GM19023 (cell line): ENCODE measurements around the gene NPHP4.
"Not testable (repeated sequence)": the region's sequence is repeated elsewhere in the genome, so short reads cannot be mapped to it uniquely, and the experiment has no call there.

Source experiments
- ATAC-seq: cut with Tn5 transposase; IDR thresholded peaks from one replicate; pipeline ENCODE4 v1.9.1; 2021; ENCODE audit warnings: mild to moderate bottlenecking, moderate library complexity; ENCODE audit not compliant: unreplicated experiment

The NPHP4 gene

GRCh38 chr1:5936621-5937372 is 55.4 kb downstream of the NPHP4 start:
- ATAC-seq, result no peak

GRCh38 chr1:5936126-5936525 is 56.1 kb downstream of the NPHP4 start:
- ATAC-seq, result no peak

- no peak for ATAC-seq
Measured at GRCh38 chr1:5935026-5935425, 57.2 kb downstream of the NPHP4 start.

GRCh38 chr1:5934058-5934884 is 58.0 kb downstream of the NPHP4 start:
- no peak for ATAC-seq

GRCh38 chr1:5933676-5934057 is 58.6 kb downstream of the NPHP4 start:
- no peak for ATAC-seq

GRCh38 chr1:5933050-5933449 is 59.2 kb downstream of the NPHP4 start:
- no peak for ATAC-seq

GRCh38 chr1:5928714-5929400 is 63.4 kb downstream of the NPHP4 start:
- no peak for ATAC-seq

GRCh38 chr1:5927506-5928370 is 64.5 kb downstream of the NPHP4 start:
- no peak for ATAC-seq

GRCh38 chr1:5926686-5927435 is 65.4 kb downstream of the NPHP4 start:
- ATAC-seq, result no peak

- not testable (repeated sequence) for ATAC-seq
Measured at GRCh38 chr1:5922700-5923330, 69.4 kb downstream of the NPHP4 start.

GRCh38 chr1:5921671-5922070 is 70.6 kb downstream of the NPHP4 start:
- ATAC-seq, result no peak

- no peak for ATAC-seq
Measured at GRCh38 chr1:5921129-5921528, 71.1 kb downstream of the NPHP4 start.

- no peak for ATAC-seq
Measured at GRCh38 chr1:5920201-5920600, 72.0 kb downstream of the NPHP4 start.

- ATAC-seq, result no peak
Measured at GRCh38 chr1:5918275-5918649, 74.0 kb downstream of the NPHP4 start.

GRCh38 chr1:5917591-5918274 is 74.5 kb downstream of the NPHP4 start:
- ATAC-seq, result no peak

- ATAC-seq, result no peak
Measured at GRCh38 chr1:5917281-5917590, 75.0 kb downstream of the NPHP4 start.

GRCh38 chr1:5916572-5917280 is 75.5 kb downstream of the NPHP4 start:
- no peak for ATAC-seq
